HG03442 (cell line): ENCODE measurements around the gene UGT1A7.

Experiments used
- ATAC-seq: cut with Tn5 transposase; IDR thresholded peaks from one replicate; pipeline ENCODE4 v1.9.1; 2021; ENCODE audit warnings: mild to moderate bottlenecking, moderate library complexity; ENCODE audit not compliant: unreplicated experiment

The UGT1A7 gene

GRCh38 chr2:233815861-233816260, 134.2 kb downstream of the UGT1A7 start:
- no peak for ATAC-seq

- ATAC-seq = no peak
Measured at GRCh38 chr2:233816334-233816733, 134.6 kb downstream of the UGT1A7 start.

- no peak for ATAC-seq
Measured at GRCh38 chr2:233816771-233817170, 135.1 kb downstream of the UGT1A7 start.

- no peak for ATAC-seq
Measured at GRCh38 chr2:233817361-233817911, 135.7 kb downstream of the UGT1A7 start.

- no peak for ATAC-seq
Measured at GRCh38 chr2:233817995-233818638, 136.4 kb downstream of the UGT1A7 start.

- no peak for ATAC-seq
Measured at GRCh38 chr2:233818639-233819621, 137.2 kb downstream of the UGT1A7 start.

- ATAC-seq = no peak
Measured at GRCh38 chr2:233819884-233820773, 138.4 kb downstream of the UGT1A7 start.

GRCh38 chr2:233820774-233821105, 139.0 kb downstream of the UGT1A7 start:
- no peak for ATAC-seq

- ATAC-seq = no peak
Measured at GRCh38 chr2:233821196-233821595, 139.5 kb downstream of the UGT1A7 start.

- no peak for ATAC-seq
Measured at GRCh38 chr2:233821709-233822100, 140.0 kb downstream of the UGT1A7 start.

- ATAC-seq = no peak
Measured at GRCh38 chr2:233822101-233822771, 140.5 kb downstream of the UGT1A7 start.
